ENCODE results near the gene ABTB2. TPM values are rescaled to one million over a fixed set of nuclear protein-coding genes. Genes with fewer than 3 reads are reported as not detected.

ABTB2 gene
- total and polyA plus RNA-seq, 10 of the 15 experiments (the other 5 are each of a cell fraction or from before 2014, with no cell fraction given), result 0.13 to 2.1 (median 0.72) TPM

DNA sequence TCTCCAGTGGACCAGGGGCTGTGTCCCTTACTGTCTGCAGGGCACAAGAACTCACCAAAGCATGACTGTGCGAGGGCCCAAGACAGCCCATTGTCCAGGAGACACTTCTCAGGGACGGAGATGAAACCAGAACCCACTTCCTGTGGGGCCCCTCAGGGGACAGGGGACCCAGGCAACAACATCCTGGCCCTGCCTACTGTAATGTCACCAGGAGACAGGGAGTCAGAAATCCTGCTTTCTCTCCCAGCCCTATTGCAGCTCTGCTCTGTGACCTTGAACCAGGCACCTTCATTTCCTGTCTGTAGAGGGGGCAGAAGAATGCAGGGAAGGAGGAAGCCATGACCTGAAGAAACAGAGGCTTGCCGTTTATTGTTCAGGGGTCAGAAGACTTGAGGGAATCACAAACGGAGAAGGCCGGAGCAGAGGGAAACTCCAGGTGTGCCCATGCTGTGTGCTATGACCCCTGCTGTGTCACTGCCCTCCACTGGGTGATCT is 154.4 kb downstream of the ABTB2 start (continued):
- TF ChIP-seq, protein P1, sequence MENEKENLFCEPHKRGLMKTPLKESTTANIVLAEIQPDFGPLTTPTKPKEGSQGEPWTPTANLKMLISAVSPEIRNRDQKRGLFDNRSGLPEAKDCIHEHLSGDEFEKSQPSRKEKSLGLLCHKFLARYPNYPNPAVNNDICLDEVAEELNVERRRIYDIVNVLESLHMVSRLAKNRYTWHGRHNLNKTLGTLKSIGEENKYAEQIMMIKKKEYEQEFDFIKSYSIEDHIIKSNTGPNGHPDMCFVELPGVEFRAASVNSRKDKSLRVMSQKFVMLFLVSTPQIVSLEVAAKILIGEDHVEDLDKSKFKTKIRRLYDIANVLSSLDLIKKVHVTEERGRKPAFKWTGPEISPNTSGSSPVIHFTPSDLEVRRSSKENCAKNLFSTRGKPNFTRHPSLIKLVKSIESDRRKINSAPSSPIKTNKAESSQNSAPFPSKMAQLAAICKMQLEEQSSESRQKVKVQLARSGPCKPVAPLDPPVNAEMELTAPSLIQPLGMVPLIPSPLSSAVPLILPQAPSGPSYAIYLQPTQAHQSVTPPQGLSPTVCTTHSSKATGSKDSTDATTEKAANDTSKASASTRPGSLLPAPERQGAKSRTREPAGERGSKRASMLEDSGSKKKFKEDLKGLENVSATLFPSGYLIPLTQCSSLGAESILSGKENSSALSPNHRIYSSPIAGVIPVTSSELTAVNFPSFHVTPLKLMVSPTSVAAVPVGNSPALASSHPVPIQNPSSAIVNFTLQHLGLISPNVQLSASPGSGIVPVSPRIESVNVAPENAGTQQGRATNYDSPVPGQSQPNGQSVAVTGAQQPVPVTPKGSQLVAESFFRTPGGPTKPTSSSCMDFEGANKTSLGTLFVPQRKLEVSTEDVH (IDR thresholded peaks at IDR 0.05; ENCODE audit: low read depth, partially characterized antibody), result no peak
- TF ChIP-seq, protein P2, sequence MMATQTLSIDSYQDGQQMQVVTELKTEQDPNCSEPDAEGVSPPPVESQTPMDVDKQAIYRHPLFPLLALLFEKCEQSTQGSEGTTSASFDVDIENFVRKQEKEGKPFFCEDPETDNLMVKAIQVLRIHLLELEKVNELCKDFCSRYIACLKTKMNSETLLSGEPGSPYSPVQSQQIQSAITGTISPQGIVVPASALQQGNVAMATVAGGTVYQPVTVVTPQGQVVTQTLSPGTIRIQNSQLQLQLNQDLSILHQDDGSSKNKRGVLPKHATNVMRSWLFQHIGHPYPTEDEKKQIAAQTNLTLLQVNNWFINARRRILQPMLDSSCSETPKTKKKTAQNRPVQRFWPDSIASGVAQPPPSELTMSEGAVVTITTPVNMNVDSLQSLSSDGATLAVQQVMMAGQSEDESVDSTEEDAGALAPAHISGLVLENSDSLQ (IDR thresholded peaks at IDR 0.05), result no peak
- TF ChIP-seq RUNX3 (IDR thresholded peaks at IDR 0.05; ENCODE audit: low read length) (peak; percentile 72; the same call in 1 of the 2 replicates), STAT1 (conservative IDR thresholded peaks at IDR 0.05) (no peak), HDGF (IDR thresholded peaks at IDR 0.05) (no peak), BMI1 (IDR thresholded peaks at IDR 0.05; ENCODE audit: borderline replicate concordance) (no peak), PAX5 (IDR thresholded peaks at IDR 0.05; ENCODE audit: borderline replicate concordance, low read depth, low read length) (peak; percentile 76; the same call in 1 of the 2 replicates), IKZF1 (conservative IDR thresholded peaks at IDR 0.05) (peak; percentile 48; the same call in 1 of the 2 replicates), MEF2B (IDR thresholded peaks at IDR 0.05; ENCODE audit: partially characterized antibody, poor library complexity, severe bottlenecking) (peak; percentile 63), MTA2 (IDR thresholded peaks at IDR 0.05; ENCODE audit: low read depth) (0 out of 2 replicates have a peak, but pooled peaks have one; percentile 24), TAF1 (IDR thresholded peaks at IDR 0.05; ENCODE audit: borderline replicate concordance, low read depth, low read length) (no peak), SP1 (IDR thresholded peaks at IDR 0.05; ENCODE audit: low read depth, low read length) (peak; percentile 6), NR2C1 (IDR thresholded peaks at IDR 0.05) (no peak), RAD21 (IDR thresholded peaks at IDR 0.05; ENCODE audit: insufficient read depth, low read depth, low read length) (no peak), FOXM1 (IDR thresholded peaks at IDR 0.05; ENCODE audit: low read depth, low read length) (no peak), SMC3 (IDR thresholded peaks at IDR 0.05; ENCODE audit: borderline replicate concordance, low read length) (0 out of 2 replicates have a peak, but pooled peaks have one; percentile 7), BRCA1 (IDR thresholded peaks at IDR 0.05; ENCODE audit: low read depth, low read length) (no peak), GATAD2B (conservative IDR thresholded peaks at IDR 0.05; ENCODE audit: low read depth) (no peak), NR2F1 (conservative IDR thresholded peaks at IDR 0.05) (peak; percentile 25; the same call in 1 of the 2 replicates), ESRRA (IDR thresholded peaks at IDR 0.05; ENCODE audit: low read length) (0 out of 2 replicates have a peak, but pooled peaks have one; percentile 51)
- TF ChIP-seq, protein P3, sequence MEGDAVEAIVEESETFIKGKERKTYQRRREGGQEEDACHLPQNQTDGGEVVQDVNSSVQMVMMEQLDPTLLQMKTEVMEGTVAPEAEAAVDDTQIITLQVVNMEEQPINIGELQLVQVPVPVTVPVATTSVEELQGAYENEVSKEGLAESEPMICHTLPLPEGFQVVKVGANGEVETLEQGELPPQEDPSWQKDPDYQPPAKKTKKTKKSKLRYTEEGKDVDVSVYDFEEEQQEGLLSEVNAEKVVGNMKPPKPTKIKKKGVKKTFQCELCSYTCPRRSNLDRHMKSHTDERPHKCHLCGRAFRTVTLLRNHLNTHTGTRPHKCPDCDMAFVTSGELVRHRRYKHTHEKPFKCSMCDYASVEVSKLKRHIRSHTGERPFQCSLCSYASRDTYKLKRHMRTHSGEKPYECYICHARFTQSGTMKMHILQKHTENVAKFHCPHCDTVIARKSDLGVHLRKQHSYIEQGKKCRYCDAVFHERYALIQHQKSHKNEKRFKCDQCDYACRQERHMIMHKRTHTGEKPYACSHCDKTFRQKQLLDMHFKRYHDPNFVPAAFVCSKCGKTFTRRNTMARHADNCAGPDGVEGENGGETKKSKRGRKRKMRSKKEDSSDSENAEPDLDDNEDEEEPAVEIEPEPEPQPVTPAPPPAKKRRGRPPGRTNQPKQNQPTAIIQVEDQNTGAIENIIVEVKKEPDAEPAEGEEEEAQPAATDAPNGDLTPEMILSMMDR (IDR thresholded peaks at IDR 0.05 in 2 of 3, conservative IDR thresholded peaks at IDR 0.05 in 1 of 3; ENCODE audit: control insufficient read depth in 2 of 3, extremely low read depth in 1 of 3, insufficient read depth in 1 of 3, low read depth in 3 of 3, low read length in 3 of 3), result peak in 2 of 3 experiments; percentile 2 to 9; a peak in 1 of 6 replicates
- TF ChIP-seq, protein P4, sequence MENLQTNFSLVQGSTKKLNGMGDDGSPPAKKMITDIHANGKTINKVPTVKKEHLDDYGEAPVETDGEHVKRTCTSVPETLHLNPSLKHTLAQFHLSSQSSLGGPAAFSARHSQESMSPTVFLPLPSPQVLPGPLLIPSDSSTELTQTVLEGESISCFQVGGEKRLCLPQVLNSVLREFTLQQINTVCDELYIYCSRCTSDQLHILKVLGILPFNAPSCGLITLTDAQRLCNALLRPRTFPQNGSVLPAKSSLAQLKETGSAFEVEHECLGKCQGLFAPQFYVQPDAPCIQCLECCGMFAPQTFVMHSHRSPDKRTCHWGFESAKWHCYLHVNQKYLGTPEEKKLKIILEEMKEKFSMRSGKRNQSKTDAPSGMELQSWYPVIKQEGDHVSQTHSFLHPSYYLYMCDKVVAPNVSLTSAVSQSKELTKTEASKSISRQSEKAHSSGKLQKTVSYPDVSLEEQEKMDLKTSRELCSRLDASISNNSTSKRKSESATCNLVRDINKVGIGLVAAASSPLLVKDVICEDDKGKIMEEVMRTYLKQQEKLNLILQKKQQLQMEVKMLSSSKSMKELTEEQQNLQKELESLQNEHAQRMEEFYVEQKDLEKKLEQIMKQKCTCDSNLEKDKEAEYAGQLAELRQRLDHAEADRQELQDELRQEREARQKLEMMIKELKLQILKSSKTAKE (IDR thresholded peaks at IDR 0.05; ENCODE audit: low read depth, poor library complexity, severe bottlenecking), result no peak
